ENCODE results near the gene TSPAN32.

Gene TSPAN32

DNA sequence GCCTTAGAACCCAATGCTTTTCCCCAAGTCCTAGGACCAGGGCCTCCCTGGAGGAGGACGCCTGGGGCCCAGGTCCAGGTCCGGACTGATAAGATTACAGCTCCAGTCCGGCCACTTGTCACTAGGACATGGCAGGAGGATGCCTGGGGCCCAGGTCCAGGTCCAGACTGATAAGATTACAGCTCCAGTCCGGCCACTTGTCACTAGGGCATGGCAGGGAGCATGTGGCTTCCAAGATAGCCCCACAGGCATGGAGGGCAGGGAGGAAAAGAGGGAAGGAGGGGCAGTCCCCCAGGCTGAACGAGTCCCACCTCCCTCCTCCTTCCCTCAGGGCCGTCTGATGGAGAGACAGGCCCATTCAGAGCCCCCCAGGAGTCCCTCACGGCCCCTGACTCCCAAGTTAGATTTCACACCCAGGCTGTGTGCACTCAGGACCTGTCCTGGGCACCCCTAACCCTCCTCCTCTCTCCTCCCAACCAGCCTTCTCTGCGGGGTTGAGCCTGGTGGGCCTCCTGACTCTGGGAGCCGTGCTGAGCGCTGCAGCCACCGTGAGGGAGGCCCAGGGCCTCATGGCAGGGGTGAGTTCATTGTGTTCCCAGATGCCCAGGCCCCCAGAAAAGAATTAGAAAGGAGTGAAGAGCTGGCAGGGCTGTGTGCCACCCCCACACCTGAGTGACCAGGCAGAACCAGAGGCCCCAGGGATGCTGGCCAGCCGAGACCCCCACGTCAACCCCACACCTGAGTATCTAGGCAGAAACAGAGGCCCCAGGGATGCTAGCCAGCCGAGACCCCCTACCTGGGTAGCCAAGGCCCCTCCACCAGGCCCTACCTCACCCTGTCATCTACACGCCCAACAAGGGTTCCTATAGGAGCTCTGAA is 2.1 kb downstream of the TSPAN32 start:
- no peak overlapping the region for H3K4me2 ChIP-seq (ENCODE audit: low read length)
- no peak for TF ChIP-seq EZH2phosphoT487 (IDR thresholded peaks at IDR 0.05; ENCODE audit: low read depth)
- TF ChIP-seq, protein P1, sequence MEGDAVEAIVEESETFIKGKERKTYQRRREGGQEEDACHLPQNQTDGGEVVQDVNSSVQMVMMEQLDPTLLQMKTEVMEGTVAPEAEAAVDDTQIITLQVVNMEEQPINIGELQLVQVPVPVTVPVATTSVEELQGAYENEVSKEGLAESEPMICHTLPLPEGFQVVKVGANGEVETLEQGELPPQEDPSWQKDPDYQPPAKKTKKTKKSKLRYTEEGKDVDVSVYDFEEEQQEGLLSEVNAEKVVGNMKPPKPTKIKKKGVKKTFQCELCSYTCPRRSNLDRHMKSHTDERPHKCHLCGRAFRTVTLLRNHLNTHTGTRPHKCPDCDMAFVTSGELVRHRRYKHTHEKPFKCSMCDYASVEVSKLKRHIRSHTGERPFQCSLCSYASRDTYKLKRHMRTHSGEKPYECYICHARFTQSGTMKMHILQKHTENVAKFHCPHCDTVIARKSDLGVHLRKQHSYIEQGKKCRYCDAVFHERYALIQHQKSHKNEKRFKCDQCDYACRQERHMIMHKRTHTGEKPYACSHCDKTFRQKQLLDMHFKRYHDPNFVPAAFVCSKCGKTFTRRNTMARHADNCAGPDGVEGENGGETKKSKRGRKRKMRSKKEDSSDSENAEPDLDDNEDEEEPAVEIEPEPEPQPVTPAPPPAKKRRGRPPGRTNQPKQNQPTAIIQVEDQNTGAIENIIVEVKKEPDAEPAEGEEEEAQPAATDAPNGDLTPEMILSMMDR (IDR thresholded peaks at IDR 0.05; ENCODE audit: low read depth, low read length) = no peak
- H3K27ac ChIP-seq (ENCODE audit: low read length) = no peak overlapping the region
- no peaks in the 10 kb centered on the region for H3K36me3 ChIP-seq (replicated peaks; ENCODE audit: low read depth, low read length)
- no peak overlapping the region for H2AFZ ChIP-seq (ENCODE audit: low read depth, low read length)
- H3K4me1 ChIP-seq (ENCODE audit: low read length) = no peaks in the 10 kb centered on the region
- H3K9me3 ChIP-seq (ENCODE audit: insufficient read depth, low read length) = no peaks in the 10 kb centered on the region
- H3K27me3 ChIP-seq (ENCODE audit: low read depth, low read length) = no peaks in the 10 kb centered on the region
- H3K4me3 ChIP-seq (ENCODE audit: low read length) = no peak overlapping the region
- H3K79me2 ChIP-seq (ENCODE audit: low read length) = no peaks in the 10 kb centered on the region
- no peaks in the 10 kb centered on the region for H4K20me1 ChIP-seq (ENCODE audit: insufficient read depth, low read length)
- no peak overlapping the region for H3K9ac ChIP-seq (ENCODE audit: low read length)

DNA sequence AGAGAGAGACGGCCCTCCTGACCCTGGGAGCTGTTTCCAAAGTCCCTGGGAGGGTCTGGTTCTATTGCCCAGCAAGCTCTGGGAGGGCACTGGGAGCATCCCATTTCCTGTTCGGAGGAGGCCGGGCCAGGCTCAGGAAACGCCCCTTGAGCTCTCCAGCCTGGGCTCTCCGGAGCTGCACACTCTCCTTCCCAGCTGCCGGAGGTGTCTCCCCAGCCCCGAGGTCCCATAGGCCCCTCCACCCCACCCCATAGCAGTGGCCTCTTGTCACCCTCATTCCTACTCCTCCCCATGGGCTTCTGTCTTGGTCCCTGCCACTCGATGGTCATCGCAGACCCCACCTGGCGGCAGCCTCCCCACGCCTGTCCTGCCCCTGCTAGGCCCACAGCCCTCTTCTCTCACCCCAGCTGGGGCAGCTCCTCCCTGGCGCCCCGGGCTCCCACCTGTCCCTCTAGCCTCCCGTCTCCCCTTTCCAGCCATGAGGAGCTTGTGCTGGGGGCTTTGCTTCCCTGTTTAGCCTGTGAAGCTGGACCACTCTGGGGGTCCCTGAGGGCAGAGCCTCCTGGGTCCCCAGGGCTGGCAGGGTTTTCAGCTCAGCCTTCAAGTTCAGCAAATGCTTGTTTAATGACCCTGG is 2.8 kb downstream of the TSPAN32 start:
- Histone ChIP-seq H2AFZ (ENCODE audit: low read depth, low read length) (no peak overlapping the region; the same call in 1 of the 2 replicates), H3K4me2 (ENCODE audit: low read length) (no peak overlapping the region)

GRCh38 chr11:2305140-2305778 is 3.4 kb downstream of the TSPAN32 start:
- H3K27me3 ChIP-seq (ENCODE audit: low read depth, low read length) = no peaks in the 10 kb centered on the region
- H3K79me2 ChIP-seq (ENCODE audit: low read length) = no peaks in the 10 kb centered on the region
- no peaks in the 10 kb centered on the region for H3K9me3 ChIP-seq (ENCODE audit: insufficient read depth, low read length)
- no peak overlapping the region for H3K4me3 ChIP-seq (ENCODE audit: low read length)
- TF ChIP-seq, protein P1 (IDR thresholded peaks at IDR 0.05; ENCODE audit: low read depth, low read length) = peak; percentile 79
- TF ChIP-seq EZH2phosphoT487 (IDR thresholded peaks at IDR 0.05; ENCODE audit: low read depth) = no peak
- H3K9ac ChIP-seq (ENCODE audit: low read length) = no peak overlapping the region
- no peak overlapping the region for H3K4me2 ChIP-seq (ENCODE audit: low read length)
- no peaks in the 10 kb centered on the region for H4K20me1 ChIP-seq (ENCODE audit: insufficient read depth, low read length)
- H3K27ac ChIP-seq (ENCODE audit: low read length) = no peak overlapping the region
- H3K4me1 ChIP-seq (ENCODE audit: low read length) = no peaks in the 10 kb centered on the region
- no peaks in the 10 kb centered on the region for H3K36me3 ChIP-seq (replicated peaks; ENCODE audit: low read depth, low read length)
- H2AFZ ChIP-seq (ENCODE audit: low read depth, low read length) = peak overlapping the region; percentile 57; the same call in 1 of the 2 replicates

More for the DNA sequence above, 2.8 kb downstream of the TSPAN32 start:
- Histone ChIP-seq H3K4me3 (ENCODE audit: low read length) (no peak overlapping the region), H3K9me3 (ENCODE audit: insufficient read depth, low read length) (no peaks in the 10 kb centered on the region), H3K79me2 (ENCODE audit: low read length) (no peaks in the 10 kb centered on the region), H3K27me3 (ENCODE audit: low read depth, low read length) (no peaks in the 10 kb centered on the region), H3K36me3 (replicated peaks; ENCODE audit: low read depth, low read length) (no peaks in the 10 kb centered on the region), H3K27ac (ENCODE audit: low read length) (no peak overlapping the region), H3K9ac (ENCODE audit: low read length) (no peak overlapping the region), H3K4me1 (ENCODE audit: low read length) (no peaks in the 10 kb centered on the region), H4K20me1 (ENCODE audit: insufficient read depth, low read length) (no peaks in the 10 kb centered on the region)
- no peak for TF ChIP-seq EZH2phosphoT487 (IDR thresholded peaks at IDR 0.05; ENCODE audit: low read depth)
- TF ChIP-seq, protein P1 (IDR thresholded peaks at IDR 0.05; ENCODE audit: low read depth, low read length) = no peak

All from OCI-LY3 (cell line).